Left lobe of liver (tissue), 2 donors: ENCODE data around the gene FSTL4. TPM values are rescaled to one million over a fixed set of nuclear protein-coding genes. Genes with fewer than 3 reads are reported as not detected.
A peak's percentile ranks its signal among the peaks of the same experiment; 100 is the strongest.

Experiments used
- ATAC-seq: fragments of 200-7000 bp; cut with Tn5 transposase; one replicate; pipeline ENCODE4 v1.9.1; 2020; ENCODE audit warnings: mild to moderate bottlenecking, moderate library complexity
- DNase-seq: peaks from one replicate; pipeline ENCODE4 v3.0.0-alpha.2; 2020; ENCODE audit warnings: low spot score
- total RNA-seq: library from RNA; stranded (reverse); gene quantifications from one replicate; pipeline ENCODE4 v1.2.1, GENCODE V29; 2021
- donor health status: DM: no; HTN: no; CAD: no; lungs with moderate emphysema.
- donor health status: DM: no; HTN: yes; CAD: no.

Gene FSTL4
- total RNA-seq, 1 donor from 2014 or later, result not detected

GRCh38 chr5:133393776-133394476 lies 218.4 kb downstream of the FSTL4 start:
- DNase-seq, result peak; percentile 39
- no peak for ATAC-seq

GRCh38 chr5:133392448-133392847 lies 219.9 kb downstream of the FSTL4 start:
- DNase-seq (peak; percentile 15), ATAC-seq (no peak)

- DNase-seq (peak; percentile 16), ATAC-seq (no peak)
Measured at GRCh38 chr5:133391354-133392136, 220.8 kb downstream of the FSTL4 start.

GRCh38 chr5:133390416-133391353 lies 221.7 kb downstream of the FSTL4 start:
- DNase-seq (peak; percentile 26), ATAC-seq (no peak)

- ATAC-seq (no peak), DNase-seq (no peak)
Measured at GRCh38 chr5:133389066-133389590, 223.2 kb downstream of the FSTL4 start.

- DNase-seq (peak; percentile 15), ATAC-seq (no peak)
Measured at GRCh38 chr5:133387621-133388020, 224.7 kb downstream of the FSTL4 start.

- ATAC-seq (no peak), DNase-seq (peak; percentile 8)
Measured at GRCh38 chr5:133387091-133387490, 225.2 kb downstream of the FSTL4 start.

- DNase-seq (peak; percentile 10), ATAC-seq (no peak)
Measured at GRCh38 chr5:133386662-133387061, 225.7 kb downstream of the FSTL4 start.

GRCh38 chr5:133385346-133385745 lies 227.0 kb downstream of the FSTL4 start:
- ATAC-seq (no peak), DNase-seq (peak; percentile 16)

- no peak for ATAC-seq
- DNase-seq, result peak; percentile 39
Measured at GRCh38 chr5:133384903-133385302, 227.4 kb downstream of the FSTL4 start.

GRCh38 chr5:133384120-133384855 lies 228.1 kb downstream of the FSTL4 start:
- ATAC-seq, result no peak

GRCh38 chr5:133383580-133383939 lies 228.8 kb downstream of the FSTL4 start:
- DNase-seq, result peak; percentile 14
- ATAC-seq, result no peak

More at GRCh38 chr5:133384120-133384855, 228.1 kb downstream of the FSTL4 start:
- DNase-seq, result peak; percentile 37

GRCh38 chr5:133382661-133383579 lies 229.4 kb downstream of the FSTL4 start:
- no peak for ATAC-seq
- DNase-seq, result no peak

- DNase-seq (peak; percentile 23), ATAC-seq (no peak)
Measured at GRCh38 chr5:133381571-133382365, 230.6 kb downstream of the FSTL4 start.

- DNase-seq (no peak), ATAC-seq (no peak)
Measured at GRCh38 chr5:133381041-133381440, 231.3 kb downstream of the FSTL4 start.

GRCh38 chr5:133377736-133378135 lies 234.6 kb downstream of the FSTL4 start:
- ATAC-seq (no peak), DNase-seq (no peak)

GRCh38 chr5:133376986-133377385 lies 235.4 kb downstream of the FSTL4 start:
- ATAC-seq (no peak), DNase-seq (no peak)
